A673 (cell line): ENCODE results near the gene TRAPPC2L.

Source experiments
- CTCF ChIP-seq: fragments of 300-800, 200-600 bp; sonication (generic); conservative IDR thresholded peaks from 2 replicates; pipeline ENCODE4 v1.5.1; 2017; ENCODE audit warnings: low read depth, mild to moderate bottlenecking, antibody characterized with exemption, low read length, moderate library complexity, mixed read lengths
- EZH2 ChIP-seq: fragments of 200-600 bp; sonication (generic); IDR thresholded peaks from 2 replicates; pipeline ENCODE4 v1.6.1; 2017; ENCODE audit warnings: borderline replicate concordance, low read depth, mild to moderate bottlenecking, mixed read lengths, antibody characterized with exemption, low read length; ENCODE audit not compliant: poor library complexity, severe bottlenecking

GRCh38 chr16:88824256-88825077 is 32.5 kb upstream of the TRAPPC2L start:
- no peak for TF ChIP-seq CTCF
- TF ChIP-seq EZH2: no peak
